ENCODE measurements around the gene APMAP. TPM values are rescaled to one million over a fixed set of nuclear protein-coding genes. Genes with fewer than 3 reads are reported as not detected.

APMAP gene
- total and polyA plus RNA-seq, 2 of the 13 experiments (the other 11 are each of a cell fraction or from before 2014, with no cell fraction given): 168 to 214 TPM

- TF ChIP-seq ZNF710 (CRISPR knock-in tag; IDR thresholded peaks at IDR 0.05; ENCODE audit: borderline replicate concordance) (peak; percentile 73), ZBTB10 (CRISPR knock-in tag; IDR thresholded peaks at IDR 0.05; ENCODE audit: borderline replicate concordance) (peak; percentile 96), ZNF124 (CRISPR knock-in tag; IDR thresholded peaks at IDR 0.05) (peak; percentile 85; the same call in 1 of the 2 replicates), MEIS2 (CRISPR knock-in tag; IDR thresholded peaks at IDR 0.05) (peak; percentile 94), HOXA9 (CRISPR knock-in tag; IDR thresholded peaks at IDR 0.05; ENCODE audit: borderline replicate concordance) (peak; percentile 24; the same call in 1 of the 2 replicates), KLF16 (CRISPR knock-in tag; IDR thresholded peaks at IDR 0.05) (peak; percentile 96), ARID3A (IDR thresholded peaks at IDR 0.05; ENCODE audit: low read depth, low read length) (no peak), ZNF101 (CRISPR knock-in tag; IDR thresholded peaks at IDR 0.05; ENCODE audit: borderline replicate concordance, low read depth) (peak; percentile 83; the same call in 1 of the 2 replicates), JDP2 (CRISPR knock-in tag; IDR thresholded peaks at IDR 0.05; ENCODE audit: borderline replicate concordance) (no peak; the same call in 1 of the 2 replicates), RCOR2 (CRISPR knock-in tag; IDR thresholded peaks at IDR 0.05) (peak; percentile 77; the same call in 1 of the 2 replicates), NFE2 (CRISPR knock-in tag; IDR thresholded peaks at IDR 0.05) (no peak), MAF1 (CRISPR knock-in tag; IDR thresholded peaks at IDR 0.05; ENCODE audit: borderline replicate concordance) (peak; percentile 94), ZNF788 (CRISPR knock-in tag; IDR thresholded peaks at IDR 0.05; ENCODE audit: borderline replicate concordance) (peak; percentile 95; the same call in 1 of the 2 replicates), PREB (CRISPR knock-in tag; IDR thresholded peaks at IDR 0.05) (peak; percentile 89; the same call in 1 of the 2 replicates), ARHGAP35 (CRISPR knock-in tag; IDR thresholded peaks at IDR 0.05; ENCODE audit: borderline replicate concordance) (peak; percentile 78), ZNF569 (CRISPR knock-in tag; IDR thresholded peaks at IDR 0.05; ENCODE audit: borderline replicate concordance) (peak; percentile 51; the same call in 1 of the 2 replicates), ZNF552 (CRISPR knock-in tag; IDR thresholded peaks at IDR 0.05; ENCODE audit: borderline replicate concordance) (peak; percentile 94), HOXA5 (CRISPR knock-in tag; IDR thresholded peaks at IDR 0.05) (peak; percentile 96), MED8 (CRISPR knock-in tag; IDR thresholded peaks at IDR 0.05; ENCODE audit: insufficient replicate concordance) (peak; percentile 92), GATAD2A (CRISPR knock-in tag; IDR thresholded peaks at IDR 0.05) (peak; percentile 87), RNF2 (conservative IDR thresholded peaks at IDR 0.05; ENCODE audit: low read depth) (peak; percentile 98), ZKSCAN1 (IDR thresholded peaks at IDR 0.05; ENCODE audit: low read length) (no peak)
These were observed at the start of gene APMAP (continued) for GRCh38 chr20:24992487-24993205.

Data from HepG2 (cell line).